Stomach (tissue), 4 donors: ENCODE results near the gene RGS19.

Experiments used
- CTCF ChIP-seq, 7 experiments: fragments of 450-650 bp in 4 of 7; fragments of 200-600 bp in 3 of 7; sonication (generic) in 3 of 7; IDR thresholded peaks; one replicate each; pipeline ENCODE4 v1.5.1; 2016 to 2019; ENCODE audit warnings: antibody characterized with exemption in 7 of 7, control low read depth in 2 of 7, mild to moderate bottlenecking in 1 of 7
- POLR2A ChIP-seq, 4 donors: fragments of 450-650 bp; IDR thresholded peaks; one replicate each; pipeline ENCODE4 v1.6.1; 2016; ENCODE audit warnings: antibody characterized with exemption in 4 of 4, control low read depth in 2 of 4, mild to moderate bottlenecking in 1 of 4, moderate library complexity in 1 of 4

DNA sequence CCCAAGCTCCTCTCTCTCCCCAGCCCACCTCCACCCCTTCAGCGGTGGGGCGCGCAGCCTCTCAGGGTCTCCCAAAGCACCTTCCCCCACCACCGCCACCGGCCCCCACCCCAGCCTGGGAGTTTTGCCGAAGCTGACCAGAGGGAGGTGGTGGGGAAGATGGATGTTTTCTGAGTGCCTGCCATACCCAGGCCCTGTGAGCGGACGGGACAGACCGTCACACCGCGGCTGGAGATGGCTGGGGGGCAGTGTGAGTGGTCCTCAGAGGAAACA is 37.6 kb downstream of the RGS19 start:
- TF ChIP-seq CTCF (IDR thresholded peaks at IDR 0.05): no peak
- TF ChIP-seq POLR2A (IDR thresholded peaks at IDR 0.05): no peak
